Lung (tissue), 12 donors: ENCODE data around the gene COLEC11. TPM values are rescaled to one million over a fixed set of nuclear protein-coding genes. Genes with fewer than 3 reads are reported as not detected.
A peak's percentile ranks its signal among the peaks of the same experiment; 100 is the strongest.

Experiments used
- ATAC-seq: fragments of 200-7000 bp; cut with Tn5 transposase; one replicate; pipeline ENCODE4 v1.9.1; 2020; ENCODE audit warnings: moderate number of reproducible peaks; ENCODE audit not compliant: insufficient read depth, low FRiP score
- DNase-seq, 3 donors: peaks; one replicate each; pipeline ENCODE4 v3.0.0-alpha.2; 2013 to 2017
- H3K27ac ChIP-seq, 2 donors: one replicate each; pipeline ENCODE4 v1.5.1; 2013; ENCODE audit warnings: mild to moderate bottlenecking in 2 of 2, moderate library complexity in 2 of 2, control low read depth in 1 of 2, inconsistent platforms in 1 of 2, low read depth in 1 of 2, low read length in 1 of 2
- H3K27me3 ChIP-seq, 3 donors: one replicate each; pipeline ENCODE4 v1.5.1; 2013; ENCODE audit warnings: low read length in 2 of 3; ENCODE audit not compliant: control insufficient read depth in 3 of 3, insufficient read depth in 3 of 3
- H3K36me3 ChIP-seq, 4 donors: one replicate each; pipeline ENCODE4 v1.5.1; 2013; ENCODE audit warnings: low read length in 4 of 4, mild to moderate bottlenecking in 1 of 4, moderate library complexity in 1 of 4; ENCODE audit not compliant: control insufficient read depth in 4 of 4, insufficient read depth in 4 of 4
- H3K4me1 ChIP-seq, 5 donors: one replicate each; pipeline ENCODE4 v1.5.1; 2013; ENCODE audit warnings: low read length in 5 of 5, mild to moderate bottlenecking in 2 of 5, moderate library complexity in 1 of 5; ENCODE audit not compliant: control insufficient read depth in 5 of 5, insufficient read depth in 5 of 5
- H3K4me3 ChIP-seq: one replicate; pipeline ENCODE4 v1.5.1; 2013; ENCODE audit warnings: mild to moderate bottlenecking, control low read depth, moderate library complexity
- H3K9ac ChIP-seq, 2 donors: one replicate each; pipeline ENCODE4 v1.5.1; 2013; ENCODE audit warnings: low read length in 2 of 2, control low read depth in 1 of 2; ENCODE audit not compliant: insufficient read depth in 1 of 2
- H3K9me3 ChIP-seq, 4 donors: one replicate each; pipeline ENCODE4 v1.5.1; 2013; ENCODE audit warnings: low read length in 3 of 4, mild to moderate bottlenecking in 1 of 4, moderate library complexity in 1 of 4; ENCODE audit not compliant: control insufficient read depth in 4 of 4, insufficient read depth in 3 of 4
- WGBS, 2 donors: extraction: QIAGEN DNeasy Blood & Tissue Kit; methylation state at CpG; one replicate each; pipeline ENCODE4 v1.1.7; 2013; 5-methylcytosine and 5-hydroxymethylcytosine counted together
- polyA plus RNA-seq, 2 donors: library from polyadenylated mRNA; stranded (reverse); fragments of 200-250 nt; gene quantifications; one replicate each; pipeline ENCODE4 v1.2.1, GENCODE V29; 2013
- total RNA-seq, 2 donors: library from RNA; depleted of rRNA in 1 of 2; stranded (reverse); fragments of >200 nt in 1 of 2; gene quantifications; one replicate each; pipeline ENCODE4 v1.2.1, GENCODE V29; 2014 to 2021
- TF ChIP-seq, protein P1 (sequence below): IDR thresholded peaks from 2 replicates; pipeline ENCODE4 v1.5.1; 2012; ENCODE audit warnings: mild to moderate bottlenecking; ENCODE audit errors: control extremely low read depth, extremely low read depth
- donor health status: control.
- donor health status: control.
- donor health status: Bipolar disorder and iron deficiency.
- donor health status: healthy.
- donor health status: DM: yes; HTN: yes; CAD: no.

COLEC11 gene
- total and polyA plus RNA-seq, 4 donors, result 0.71 to 3.7 (median 1.9) TPM

GRCh38 chr2:3636586-3637310 lies 41.8 kb downstream of the COLEC11 start:
- Histone ChIP-seq H3K27ac (no peak overlapping the region), H3K4me1 (peaks cover 0 to 2% (median 0%) of the 10 kb centered on the region in 5 donors), H3K36me3 (no peaks in the 10 kb centered on the region), H3K9ac (no peak overlapping the region), H3K27me3 (no peaks in the 10 kb centered on the region), H3K4me3 (no peak overlapping the region), H3K9me3 (no peaks in the 10 kb centered on the region)
- DNase-seq, result no peak
- TF ChIP-seq, protein P1, sequence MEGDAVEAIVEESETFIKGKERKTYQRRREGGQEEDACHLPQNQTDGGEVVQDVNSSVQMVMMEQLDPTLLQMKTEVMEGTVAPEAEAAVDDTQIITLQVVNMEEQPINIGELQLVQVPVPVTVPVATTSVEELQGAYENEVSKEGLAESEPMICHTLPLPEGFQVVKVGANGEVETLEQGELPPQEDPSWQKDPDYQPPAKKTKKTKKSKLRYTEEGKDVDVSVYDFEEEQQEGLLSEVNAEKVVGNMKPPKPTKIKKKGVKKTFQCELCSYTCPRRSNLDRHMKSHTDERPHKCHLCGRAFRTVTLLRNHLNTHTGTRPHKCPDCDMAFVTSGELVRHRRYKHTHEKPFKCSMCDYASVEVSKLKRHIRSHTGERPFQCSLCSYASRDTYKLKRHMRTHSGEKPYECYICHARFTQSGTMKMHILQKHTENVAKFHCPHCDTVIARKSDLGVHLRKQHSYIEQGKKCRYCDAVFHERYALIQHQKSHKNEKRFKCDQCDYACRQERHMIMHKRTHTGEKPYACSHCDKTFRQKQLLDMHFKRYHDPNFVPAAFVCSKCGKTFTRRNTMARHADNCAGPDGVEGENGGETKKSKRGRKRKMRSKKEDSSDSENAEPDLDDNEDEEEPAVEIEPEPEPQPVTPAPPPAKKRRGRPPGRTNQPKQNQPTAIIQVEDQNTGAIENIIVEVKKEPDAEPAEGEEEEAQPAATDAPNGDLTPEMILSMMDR, result no peak
- WGBS, 2 donors, result 84 to 92% methylated on average over 13 of the region's 13 CpGs
- no peak for ATAC-seq

GRCh38 chr2:3637311-3637675 lies 42.4 kb downstream of the COLEC11 start:
- no peak for DNase-seq
- 77 to 90% methylated on average over 11 of the region's 11 CpGs for WGBS, 2 donors
- TF ChIP-seq, protein P1, result no peak

DNA sequence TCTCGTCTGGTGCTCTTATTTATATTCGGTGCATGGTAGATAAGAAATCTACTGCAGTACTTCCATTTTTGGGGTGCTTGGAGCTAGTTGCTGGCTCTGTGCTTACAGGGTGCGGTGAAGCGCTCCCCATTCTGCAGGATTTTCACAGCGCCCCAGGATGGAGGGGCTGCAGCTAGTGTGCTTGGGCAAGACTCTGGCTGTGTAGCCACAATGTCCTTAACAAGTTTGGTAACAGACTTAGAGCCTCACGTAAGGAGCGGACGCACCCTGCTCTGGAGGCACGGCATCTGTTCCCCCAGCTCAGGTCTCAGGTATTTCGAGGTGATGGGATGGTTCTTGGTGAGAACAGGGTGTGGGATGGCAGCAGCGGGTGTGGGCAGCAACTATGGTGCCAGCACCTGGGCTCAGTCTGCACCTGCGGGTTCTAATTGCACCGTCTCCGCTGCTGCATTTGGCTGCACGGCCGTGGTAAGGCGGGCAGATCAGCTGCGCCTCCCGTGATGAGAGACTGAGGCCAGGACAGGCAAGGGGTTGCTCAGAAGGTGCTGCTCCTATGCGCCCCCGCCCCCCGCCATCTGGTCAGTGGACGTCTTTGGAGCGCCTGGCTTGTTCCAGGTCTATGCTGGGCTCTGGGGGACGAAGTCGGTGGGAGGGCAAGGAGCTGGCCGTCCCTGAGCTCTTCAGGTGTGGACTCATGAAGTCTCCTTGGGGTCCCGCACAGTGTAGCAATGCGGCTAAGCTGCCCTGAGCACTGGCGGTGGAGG lies 43.0 kb downstream of the COLEC11 start:
- H3K4me1 ChIP-seq, result no peaks in the 10 kb centered on the region
- H3K27me3 ChIP-seq, result no peaks in the 10 kb centered on the region
- WGBS, 2 donors, result 94 to 96% methylated on average over 30 of the region's 30 CpGs
- ATAC-seq (no peak), DNase-seq (peak in 1 of 3 donors; percentile 8)
- TF ChIP-seq, protein P1, result no peak
- H3K9ac ChIP-seq, result no peak overlapping the region
- no peaks in the 10 kb centered on the region for H3K9me3 ChIP-seq
- H3K4me3 ChIP-seq, result no peak overlapping the region
- H3K36me3 ChIP-seq, result no peaks in the 10 kb centered on the region
- no peak overlapping the region for H3K27ac ChIP-seq

More at GRCh38 chr2:3637311-3637675, 42.4 kb downstream of the COLEC11 start:
- no peaks in the 10 kb centered on the region for H3K27me3 ChIP-seq
- no peak overlapping the region for H3K9ac ChIP-seq
- no peaks in the 10 kb centered on the region for H3K9me3 ChIP-seq
- no peak overlapping the region for H3K4me3 ChIP-seq
- no peaks in the 10 kb centered on the region for H3K36me3 ChIP-seq
- ATAC-seq, result no peak
- H3K27ac ChIP-seq, result no peak overlapping the region
- no peaks in the 10 kb centered on the region for H3K4me1 ChIP-seq
